Loucy (cell line): ENCODE data around the gene C2CD4C.

Experiments
- H2AFZ ChIP-seq: fragments of 200-600 bp; sonication (generic); 2 replicates; pipeline ENCODE4 v1.6.0; 2016; ENCODE audit warnings: antibody characterized with exemption, mild to moderate bottlenecking, low read length, moderate library complexity
- H3F3A ChIP-seq: fragments of 200-600 bp; 2 replicates; pipeline ENCODE4 v1.6.0; 2016; ENCODE audit warnings: antibody characterized with exemption, low read depth, mild to moderate bottlenecking
- H3K27me3 ChIP-seq: fragments of 200-600 bp; sonication (generic); 2 replicates; pipeline ENCODE4 v1.6.1; 2014; ENCODE audit warnings: low read length, mild to moderate bottlenecking; ENCODE audit not compliant: insufficient read depth, poor library complexity, severe bottlenecking
- H3K36me3 ChIP-seq: fragments of 200-600 bp; sonication (generic); 2 replicates; pipeline ENCODE4 v1.6.1; 2016; ENCODE audit warnings: low read length; ENCODE audit not compliant: insufficient read depth
- H3K4me1 ChIP-seq: fragments of 200-600 bp; sonication (generic); 2 replicates; pipeline ENCODE4 v1.5.1; 2014; ENCODE audit warnings: low read length, mild to moderate bottlenecking; ENCODE audit not compliant: insufficient read depth, poor library complexity, severe bottlenecking
- H3K4me2 ChIP-seq: fragments of 200-600 bp; sonication (generic); 2 replicates; pipeline ENCODE4 v1.6.0; 2014; ENCODE audit warnings: antibody characterized with exemption, low read length, low read depth, mild to moderate bottlenecking; ENCODE audit not compliant: poor library complexity, severe bottlenecking
- H3K4me3 ChIP-seq: fragments of 200-600 bp; sonication (generic); 2 replicates; pipeline ENCODE4 v1.5.1; 2014; ENCODE audit warnings: low read length, mild to moderate bottlenecking, mixed read lengths; ENCODE audit not compliant: poor library complexity, severe bottlenecking
- H3K79me2 ChIP-seq: fragments of 200-600 bp; sonication (generic); 2 replicates; pipeline ENCODE4 v1.6.1; 2014; ENCODE audit warnings: low read length; ENCODE audit not compliant: insufficient read depth
- H3K9ac ChIP-seq: fragments of 200-600 bp; sonication (generic); 2 replicates; pipeline ENCODE4 v1.6.0; 2014; ENCODE audit warnings: mild to moderate bottlenecking, low read depth, low read length, moderate library complexity; ENCODE audit not compliant: poor library complexity, severe bottlenecking
- H3K9me2 ChIP-seq: fragments of 200-600 bp; sonication (generic); replicated peaks from 2 replicates; pipeline ENCODE4 v1.6.1; 2016; ENCODE audit warnings: low read depth, low read length, mixed read lengths
- H3K9me3 ChIP-seq: fragments of 200-600 bp; sonication (generic); 2 replicates; pipeline ENCODE4 v1.6.1; 2014; ENCODE audit warnings: mild to moderate bottlenecking, antibody characterized with exemption, low read length, low read depth; ENCODE audit not compliant: insufficient read depth
- H4K20me1 ChIP-seq: fragments of 200-600 bp; sonication (generic); 2 replicates; pipeline ENCODE4 v1.6.0; 2014; ENCODE audit warnings: antibody characterized with exemption, low read length, mild to moderate bottlenecking; ENCODE audit not compliant: insufficient read depth, poor library complexity, severe bottlenecking
- EZH2phosphoT487 ChIP-seq: fragments of 200-600 bp; IDR thresholded peaks from 2 replicates; pipeline ENCODE4 v1.6.1; 2018; ENCODE audit warnings: antibody characterized with exemption, mild to moderate bottlenecking, moderate library complexity, borderline replicate concordance
- TF ChIP-seq, protein P1 (sequence below): fragments of 200-600 bp; sonication (generic); conservative IDR thresholded peaks from 2 replicates; pipeline ENCODE4 v1.5.1; 2014; ENCODE audit warnings: mild to moderate bottlenecking, antibody characterized with exemption, low read length

Gene C2CD4C

DNA sequence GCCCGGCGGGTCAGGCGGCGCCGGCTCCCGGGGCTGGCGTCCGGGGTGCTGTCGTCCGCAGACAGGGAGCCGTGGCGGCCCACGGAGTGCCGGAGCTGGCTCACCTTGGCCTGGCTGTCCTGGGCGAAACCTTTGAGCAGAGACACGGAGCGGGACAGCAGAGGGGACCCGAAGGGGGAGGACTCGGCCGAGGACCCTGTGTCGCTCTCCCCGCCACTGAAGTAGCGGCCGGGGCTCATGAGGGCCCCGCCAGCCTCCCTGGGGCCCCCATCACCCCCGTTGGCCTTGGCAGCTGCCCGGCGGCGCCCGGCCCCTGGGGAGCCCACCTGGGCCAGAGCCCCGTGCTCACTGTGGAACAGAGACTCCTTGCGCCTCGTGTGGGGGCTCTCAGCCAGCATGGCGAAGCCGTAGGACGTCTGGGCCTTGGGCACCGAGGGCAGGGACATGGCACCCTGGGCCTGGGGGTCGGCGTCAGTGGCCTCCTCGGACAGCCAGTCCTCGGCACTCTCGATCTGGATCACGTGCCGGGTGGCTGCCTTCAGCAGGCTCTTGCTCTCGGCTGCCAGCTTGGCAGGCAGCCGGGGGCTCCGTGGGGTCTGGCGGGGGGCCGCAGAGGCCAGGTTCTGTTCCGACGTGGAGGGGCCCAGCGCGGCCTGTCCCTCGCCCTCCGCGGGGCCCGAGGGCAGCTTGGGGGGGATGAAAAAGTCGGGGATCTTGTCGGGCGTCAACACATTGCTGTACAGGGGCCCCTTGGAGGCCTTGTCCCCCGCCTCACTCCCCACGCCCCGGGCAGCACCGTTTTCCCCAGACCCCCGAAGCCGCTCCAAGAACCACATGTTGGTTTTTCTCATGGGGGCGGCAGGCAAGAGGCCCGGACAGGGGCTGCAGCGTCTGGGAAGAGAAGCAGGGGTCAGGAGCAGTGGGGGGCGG, 1.2 kb downstream of the C2CD4C start:
- Histone ChIP-seq H3K4me2 (no peak overlapping the region), H3K9ac (no peak overlapping the region), H3K36me3 (no peaks in the 10 kb centered on the region), H4K20me1 (no peaks in the 10 kb centered on the region), H3K27me3 (no peaks in the 10 kb centered on the region), H3K9me3 (peaks cover 2% of the 10 kb centered on the region; the same call in 1 of the 2 replicates), H3K9me2 (no peaks in the 10 kb centered on the region), H3K79me2 (no peaks in the 10 kb centered on the region), H3K4me1 (peaks cover 8% of the 10 kb centered on the region), H3F3A (no peaks in the 10 kb centered on the region), H3K4me3 (no peak overlapping the region), H2AFZ (no peak overlapping the region)
- TF ChIP-seq, protein P1, sequence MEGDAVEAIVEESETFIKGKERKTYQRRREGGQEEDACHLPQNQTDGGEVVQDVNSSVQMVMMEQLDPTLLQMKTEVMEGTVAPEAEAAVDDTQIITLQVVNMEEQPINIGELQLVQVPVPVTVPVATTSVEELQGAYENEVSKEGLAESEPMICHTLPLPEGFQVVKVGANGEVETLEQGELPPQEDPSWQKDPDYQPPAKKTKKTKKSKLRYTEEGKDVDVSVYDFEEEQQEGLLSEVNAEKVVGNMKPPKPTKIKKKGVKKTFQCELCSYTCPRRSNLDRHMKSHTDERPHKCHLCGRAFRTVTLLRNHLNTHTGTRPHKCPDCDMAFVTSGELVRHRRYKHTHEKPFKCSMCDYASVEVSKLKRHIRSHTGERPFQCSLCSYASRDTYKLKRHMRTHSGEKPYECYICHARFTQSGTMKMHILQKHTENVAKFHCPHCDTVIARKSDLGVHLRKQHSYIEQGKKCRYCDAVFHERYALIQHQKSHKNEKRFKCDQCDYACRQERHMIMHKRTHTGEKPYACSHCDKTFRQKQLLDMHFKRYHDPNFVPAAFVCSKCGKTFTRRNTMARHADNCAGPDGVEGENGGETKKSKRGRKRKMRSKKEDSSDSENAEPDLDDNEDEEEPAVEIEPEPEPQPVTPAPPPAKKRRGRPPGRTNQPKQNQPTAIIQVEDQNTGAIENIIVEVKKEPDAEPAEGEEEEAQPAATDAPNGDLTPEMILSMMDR: no peak
- no peak for TF ChIP-seq EZH2phosphoT487

DNA sequence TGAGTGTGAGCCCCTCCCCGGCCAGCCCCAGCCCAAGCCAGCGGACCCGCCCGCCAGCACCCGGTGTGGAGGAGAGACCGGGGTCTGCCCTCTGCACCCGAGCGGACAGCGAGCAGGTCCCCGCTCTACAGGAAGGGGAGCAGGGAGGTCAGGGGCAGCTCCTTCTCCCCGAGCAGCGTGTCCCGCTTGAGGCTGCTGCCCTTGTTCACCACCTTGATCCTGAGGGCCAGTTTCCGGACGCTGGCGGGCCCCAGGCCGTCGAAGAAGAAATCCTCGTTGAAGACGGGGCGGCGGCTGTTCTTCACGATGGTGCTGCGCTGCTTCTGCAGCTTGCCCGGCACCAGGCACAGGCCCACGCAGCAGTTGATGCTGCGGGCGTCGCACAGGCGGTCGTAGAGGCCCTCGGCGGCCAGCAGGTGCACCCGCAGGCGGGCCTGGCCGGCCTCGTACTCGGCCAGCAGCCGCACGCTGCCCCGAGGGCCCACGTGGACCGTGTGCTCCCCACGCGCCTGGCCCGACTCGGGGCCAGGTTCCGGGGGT, 1.9 kb downstream of the C2CD4C start:
- Histone ChIP-seq H3K27me3 (no peaks in the 10 kb centered on the region), H3K79me2 (no peaks in the 10 kb centered on the region), H4K20me1 (no peaks in the 10 kb centered on the region), H3K36me3 (no peaks in the 10 kb centered on the region), H3K9me2 (no peaks in the 10 kb centered on the region), H3K4me3 (no peak overlapping the region), H2AFZ (no peak overlapping the region), H3F3A (no peaks in the 10 kb centered on the region), H3K4me1 (peaks cover 8% of the 10 kb centered on the region), H3K9ac (no peak overlapping the region), H3K4me2 (no peak overlapping the region), H3K9me3 (peaks cover 2% of the 10 kb centered on the region; the same call in 1 of the 2 replicates)
- TF ChIP-seq, protein P1: no peak
- no peak for TF ChIP-seq EZH2phosphoT487

DNA sequence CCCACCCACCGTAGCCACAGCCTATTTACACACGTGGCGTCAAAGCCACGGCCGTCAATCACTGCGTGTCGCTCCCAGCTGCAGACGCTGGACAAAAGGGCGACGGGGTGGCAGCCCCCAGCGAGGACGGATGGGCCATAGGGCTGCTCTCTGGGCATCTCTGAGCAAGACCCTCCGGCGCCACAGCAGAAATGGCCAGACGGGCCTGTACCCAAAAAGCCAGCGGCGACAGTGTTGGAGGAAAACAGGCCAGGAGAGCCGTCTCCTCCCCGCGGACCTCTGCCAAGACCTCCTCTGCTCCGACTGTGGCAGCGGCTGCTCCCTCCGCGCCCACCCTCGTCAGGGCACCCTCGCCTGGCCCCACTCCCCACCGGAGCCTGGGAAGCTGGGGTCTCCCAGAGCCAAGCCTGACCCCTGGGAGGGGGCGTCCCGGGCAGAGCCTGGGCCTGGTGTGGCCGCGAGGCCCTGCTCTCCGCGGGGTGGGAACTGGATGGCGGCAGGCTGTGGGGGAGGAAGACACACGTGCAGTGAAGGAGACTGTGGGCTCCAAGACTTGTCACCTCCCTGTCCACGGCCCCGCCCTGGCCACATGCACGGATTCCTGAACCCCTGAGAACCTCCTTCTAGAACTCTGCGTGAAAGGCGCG, 2.7 kb downstream of the C2CD4C start:
- no peaks in the 10 kb centered on the region for H3K27me3 ChIP-seq
- H3K9ac ChIP-seq: no peak overlapping the region
- H2AFZ ChIP-seq: no peak overlapping the region
- no peak overlapping the region for H3K4me3 ChIP-seq
- H3K9me3 ChIP-seq: no peaks in the 10 kb centered on the region; the same call in 1 of the 2 replicates
- H4K20me1 ChIP-seq: no peaks in the 10 kb centered on the region
- no peaks in the 10 kb centered on the region for H3K79me2 ChIP-seq
- H3K4me2 ChIP-seq: no peak overlapping the region
- no peaks in the 10 kb centered on the region for H3K36me3 ChIP-seq
- no peaks in the 10 kb centered on the region for H3F3A ChIP-seq
- peaks cover 8% of the 10 kb centered on the region for H3K4me1 ChIP-seq
- no peaks in the 10 kb centered on the region for H3K9me2 ChIP-seq
- TF ChIP-seq, protein P1: no peak
- no peak for TF ChIP-seq EZH2phosphoT487
